HG03064 (cell line): Measurements from ENCODE around the gene ROBO1.
"Not testable (repeated sequence)": the region's sequence is repeated elsewhere in the genome, so short reads cannot be mapped to it uniquely, and the experiment has no call there.

Source experiments
- ATAC-seq: cut with Tn5 transposase; IDR thresholded peaks from one replicate; pipeline ENCODE4 v1.9.1; 2021; ENCODE audit warnings: low read depth; ENCODE audit not compliant: unreplicated experiment

Gene ROBO1

GRCh38 chr3:79767905-79768267, at the start of gene ROBO1:
Gene ROBO1, minus strand, starts transcription at chr3:79767998.
- ATAC-seq: no peak

- no peak for ATAC-seq
These were observed 49.4 kb upstream of the ROBO1 start for GRCh38 chr3:79817224-79817623.

- no peak for ATAC-seq
These were observed 47.7 kb upstream of the ROBO1 start for GRCh38 chr3:79815478-79815877.

DNA sequence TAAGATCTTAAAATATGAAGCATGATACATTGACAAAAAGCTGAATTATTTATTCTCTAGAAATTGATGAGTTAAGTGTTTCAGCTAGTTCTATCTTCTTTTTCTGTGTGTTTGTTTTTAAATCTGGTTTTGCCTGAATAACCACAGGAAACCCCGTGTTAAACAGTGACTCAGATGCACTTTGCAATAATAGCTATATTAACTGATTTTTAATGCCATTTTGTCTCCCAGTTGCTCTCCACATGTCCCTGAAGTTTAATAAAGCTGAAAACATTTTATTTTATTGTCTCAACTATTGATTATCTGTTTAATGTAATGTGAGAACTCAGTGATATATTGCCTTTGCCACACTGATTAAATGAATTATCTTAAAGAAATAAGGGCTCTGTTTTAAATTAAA, 42.8 kb upstream of the ROBO1 start:
- ATAC-seq: no peak

GRCh38 chr3:79810092-79810491, 42.3 kb upstream of the ROBO1 start:
- ATAC-seq: no peak

DNA sequence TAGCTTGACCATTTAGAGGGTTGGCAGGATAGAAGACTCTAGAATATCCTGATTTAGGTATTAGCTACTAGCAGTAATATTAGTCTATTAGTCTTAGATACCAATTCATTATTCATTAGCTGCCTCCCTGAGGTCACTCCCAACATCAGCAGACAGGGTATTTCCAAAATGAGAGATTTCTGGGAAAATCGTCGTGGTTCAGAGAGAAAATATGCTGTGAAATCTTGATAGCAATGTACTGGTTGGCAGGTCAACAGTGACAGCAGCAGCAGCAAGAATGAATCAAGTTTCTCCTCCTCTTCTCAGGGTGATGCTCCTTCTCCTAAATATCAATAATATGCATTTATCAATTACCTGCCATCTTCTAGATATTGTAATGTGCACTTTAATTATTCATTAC, 41.3 kb upstream of the ROBO1 start:
- no peak for ATAC-seq

- ATAC-seq: no peak
These were observed 40.7 kb upstream of the ROBO1 start for GRCh38 chr3:79808515-79808914.

DNA sequence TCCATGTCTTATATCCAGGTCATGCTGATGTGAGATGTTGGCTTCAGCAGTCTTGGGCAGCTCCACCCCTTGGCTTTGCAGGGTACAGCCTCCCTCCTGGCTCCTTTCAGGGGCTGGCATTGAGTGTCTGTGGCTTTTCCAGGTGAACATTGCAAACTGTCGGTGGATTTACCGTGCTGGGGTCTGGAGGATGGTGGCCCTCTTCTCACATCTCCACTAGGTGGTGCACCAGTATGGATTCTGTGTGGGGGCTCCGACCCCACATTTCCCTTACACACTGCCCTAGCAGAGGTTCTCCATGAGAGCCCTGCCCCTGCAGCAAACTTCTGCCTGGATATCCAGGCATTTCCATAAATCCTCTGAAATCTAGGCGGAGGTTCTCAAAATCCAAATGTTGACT, 22.4 kb upstream of the ROBO1 start:
- not testable (repeated sequence) for ATAC-seq

DNA sequence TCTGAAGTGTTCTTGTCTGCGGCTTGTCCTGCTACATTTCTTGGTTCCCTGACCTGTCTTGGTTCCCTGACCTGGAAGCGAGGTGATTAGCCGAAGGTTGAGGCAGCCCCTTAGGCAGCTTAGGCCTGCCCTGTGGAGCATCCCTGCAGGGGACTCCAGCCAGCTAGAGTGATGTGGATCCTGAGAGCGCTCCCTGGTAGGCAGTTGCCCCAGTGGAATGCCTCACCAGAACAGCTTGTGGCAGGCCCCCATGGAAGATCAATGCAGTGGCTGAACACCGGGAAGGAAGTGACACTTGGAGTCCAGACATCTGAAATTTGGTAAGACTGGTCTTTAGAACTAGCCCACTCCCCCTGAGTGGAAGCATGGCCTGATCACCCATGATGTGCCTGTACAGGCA, 5.5 kb upstream of the ROBO1 start:
- no peak for ATAC-seq

DNA sequence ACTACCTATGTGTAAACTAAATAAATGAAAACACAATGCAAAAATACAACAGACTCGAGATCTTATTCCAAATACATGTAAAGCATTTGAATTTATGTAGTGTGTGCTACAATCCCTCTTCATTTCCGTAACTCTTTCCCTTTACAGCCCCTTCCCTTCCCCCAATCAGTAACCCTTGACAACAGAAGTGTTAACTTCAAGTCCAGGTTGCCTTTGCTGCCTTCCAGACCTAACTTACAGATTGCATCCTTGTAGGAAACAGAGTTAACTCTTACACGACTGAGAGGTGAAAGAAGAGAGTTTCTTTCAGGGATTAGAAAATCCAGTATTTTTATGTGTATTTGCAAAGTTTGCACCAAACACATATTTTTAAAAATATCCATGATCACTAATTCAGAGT, 1.4 kb upstream of the ROBO1 start:
- ATAC-seq: no peak

DNA sequence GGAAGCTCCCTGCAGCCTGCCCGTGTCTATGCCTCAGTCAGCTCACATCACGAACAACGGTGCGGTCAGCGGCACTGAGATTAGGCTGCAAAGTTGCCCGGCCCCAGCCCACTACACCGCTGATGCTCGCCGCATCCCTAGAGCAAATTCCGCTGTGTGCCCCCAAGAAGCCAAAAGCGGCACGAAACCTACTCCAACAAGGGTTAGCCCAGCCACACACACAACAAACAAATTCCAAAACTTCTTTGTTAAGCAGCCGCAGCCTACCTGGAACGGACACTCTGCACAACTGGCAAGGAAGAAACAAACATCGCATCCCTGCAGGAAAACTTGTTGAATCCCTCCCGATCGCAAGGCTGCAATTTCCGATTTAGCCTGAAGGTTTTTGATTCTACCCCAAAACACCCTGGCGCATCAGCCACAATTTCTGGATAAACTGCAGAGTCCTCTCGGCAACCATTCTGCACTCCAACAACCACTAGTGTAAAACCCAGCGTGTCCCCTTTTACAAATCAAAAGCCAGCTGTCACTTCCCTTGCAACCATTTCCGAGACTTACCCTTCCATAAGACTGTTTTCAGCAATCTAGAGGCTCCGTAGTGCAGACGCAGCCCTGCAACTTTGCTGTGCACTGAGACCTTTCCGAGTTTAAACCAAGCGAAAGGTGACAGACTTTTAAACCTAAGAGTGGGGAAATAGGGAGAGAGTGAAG, 449 bp downstream of the ROBO1 start:
- ATAC-seq: no peak

- no peak for ATAC-seq
These were observed 1.2 kb downstream of the ROBO1 start for GRCh38 chr3:79766496-79767193.

- no peak for ATAC-seq
These were observed 1.9 kb downstream of the ROBO1 start for GRCh38 chr3:79765911-79766310.

DNA sequence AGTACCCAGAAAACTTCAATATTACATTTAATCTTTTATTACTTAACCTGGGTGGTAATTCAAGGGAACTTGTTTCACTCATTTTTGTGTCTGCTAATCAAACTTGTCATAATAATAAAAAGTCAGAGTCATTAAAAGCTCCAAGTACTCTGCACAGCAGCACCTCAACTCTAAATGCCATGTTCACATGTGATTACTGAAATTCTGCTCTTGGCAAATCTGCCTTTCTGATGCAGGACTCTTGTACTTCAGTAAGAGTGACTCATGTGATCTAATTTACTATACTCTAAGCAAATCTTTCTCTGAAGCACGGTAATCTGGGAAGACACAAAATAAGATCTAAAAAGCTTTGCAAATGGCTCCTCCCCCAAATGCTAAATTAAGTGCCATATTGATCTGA, 6.4 kb downstream of the ROBO1 start:
- no peak for ATAC-seq

DNA sequence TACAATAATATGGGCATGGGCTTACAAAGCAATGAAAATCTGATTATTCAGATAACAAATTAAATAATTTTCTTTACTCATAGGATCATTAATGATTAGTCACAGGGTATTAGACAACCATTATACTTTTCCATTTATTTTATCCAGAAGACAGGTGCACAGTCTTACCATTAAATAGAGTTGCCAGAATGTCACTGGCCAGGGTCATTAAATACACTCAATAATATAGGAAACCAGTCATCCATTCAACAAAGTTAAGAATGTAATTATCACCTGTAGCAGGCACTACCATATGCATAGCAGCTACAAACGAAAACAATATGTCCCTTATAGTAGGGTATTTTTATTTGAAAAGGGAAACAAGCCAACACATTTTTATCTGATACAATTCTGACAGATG, 16.1 kb downstream of the ROBO1 start:
- ATAC-seq: no peak

DNA sequence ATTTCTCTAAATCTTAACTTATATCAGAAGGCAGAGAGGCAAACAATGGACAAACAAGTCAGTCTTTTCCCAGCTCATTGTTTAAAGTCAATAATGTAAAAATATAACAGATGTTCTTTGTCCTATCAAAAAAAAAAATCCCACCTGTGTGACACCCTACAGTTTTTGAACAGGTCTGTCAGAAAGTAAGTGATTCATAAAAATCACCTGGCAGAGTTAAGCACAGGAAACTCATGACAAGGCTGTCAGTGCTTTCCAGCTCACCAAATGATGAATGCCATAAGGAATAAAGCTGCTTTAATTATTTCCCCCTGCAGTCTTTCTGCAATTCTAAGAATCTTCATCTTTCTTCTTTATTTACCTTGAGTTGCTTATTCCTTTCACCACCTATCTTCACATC, 30.3 kb downstream of the ROBO1 start:
- ATAC-seq: no peak

- no peak for ATAC-seq
These were observed 38.7 kb downstream of the ROBO1 start for GRCh38 chr3:79729096-79729495.

- ATAC-seq: no peak
These were observed 41.0 kb downstream of the ROBO1 start for GRCh38 chr3:79726786-79727185.

DNA sequence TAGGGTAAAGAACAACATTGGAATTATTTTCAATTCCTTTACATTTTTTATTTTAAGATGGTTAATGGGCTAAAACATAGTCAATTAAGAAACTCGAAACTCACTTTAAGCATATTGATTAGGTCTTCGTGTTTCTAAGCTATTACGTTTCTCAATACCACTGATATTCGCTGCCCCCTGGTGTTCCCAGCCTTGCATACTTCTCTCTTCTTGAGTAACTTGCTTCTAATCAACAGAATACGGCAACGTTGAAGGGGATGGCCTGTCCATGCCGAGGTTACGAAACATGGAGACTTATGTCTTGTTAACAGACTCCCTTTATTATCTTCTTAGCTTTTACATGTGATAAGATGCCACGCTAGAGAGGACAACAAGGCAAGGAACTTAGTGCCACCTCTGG, 43.6 kb downstream of the ROBO1 start:
- no peak for ATAC-seq

- no peak for ATAC-seq
These were observed 77.7 kb downstream of the ROBO1 start for GRCh38 chr3:79690072-79690471.

DNA sequence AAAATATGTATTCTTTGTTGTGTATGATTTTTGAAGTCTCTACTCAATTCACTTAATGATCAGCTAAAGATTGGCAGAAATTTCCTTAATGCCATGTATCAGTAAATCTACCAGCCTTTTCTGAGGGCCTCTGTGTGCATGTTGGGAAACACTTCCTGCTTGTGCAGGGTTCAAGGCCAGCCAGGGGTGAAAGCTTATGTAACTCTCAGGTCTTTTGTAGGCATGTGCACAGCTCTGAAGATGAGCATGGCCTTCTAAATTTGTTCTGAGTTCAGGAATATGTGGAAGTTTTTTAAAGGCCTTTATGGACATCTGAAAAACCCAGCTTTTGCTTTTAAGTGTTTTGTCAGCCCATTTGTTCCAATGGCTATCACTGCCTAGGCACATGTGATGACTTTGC, 82.7 kb downstream of the ROBO1 start:
- no peak for ATAC-seq

DNA sequence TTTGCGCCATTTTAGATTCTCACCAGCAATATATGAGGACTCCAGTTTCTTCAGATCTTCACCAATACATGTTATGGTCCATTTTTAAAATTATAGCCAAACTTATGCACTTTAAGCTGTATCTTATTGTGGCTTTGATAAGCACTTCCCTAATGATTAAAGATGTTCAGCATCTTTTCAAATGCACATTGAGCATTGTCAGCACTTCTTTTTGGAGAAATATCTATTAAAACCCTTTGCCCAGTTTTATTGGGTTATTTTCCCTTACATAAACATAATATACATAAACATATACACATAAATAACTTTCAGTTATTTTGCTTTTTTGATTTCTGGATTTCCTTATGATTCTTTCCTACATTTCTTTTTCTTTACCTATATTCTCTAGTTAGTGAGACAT, 83.8 kb downstream of the ROBO1 start:
- no peak for ATAC-seq
